COLO668 (cell line): Measurements from ENCODE around the gene LRMDA.

Experiments
- DNase-seq: peaks from one replicate; lab custom pipeline; 2025; ENCODE audit not compliant: unreplicated experiment; lab: John Stamatoyannopoulos, UW

Gene LRMDA

GRCh38 chr10:75531571-75532031, 100.2 kb downstream of the LRMDA start:
- no peak for DNase-seq

GRCh38 chr10:75532253-75532924, 101.0 kb downstream of the LRMDA start:
- DNase-seq = no peak

- DNase-seq = no peak
Observed at GRCh38 chr10:75538144-75538543, 106.7 kb downstream of the LRMDA start.

GRCh38 chr10:75538765-75539164, 107.3 kb downstream of the LRMDA start:
- no peak for DNase-seq

GRCh38 chr10:75540357-75540966, 109.0 kb downstream of the LRMDA start:
- DNase-seq = no peak

- DNase-seq = no peak
Observed at GRCh38 chr10:75540981-75541380, 109.6 kb downstream of the LRMDA start.

GRCh38 chr10:75541411-75541810, 110.0 kb downstream of the LRMDA start:
- DNase-seq = no peak

GRCh38 chr10:75542084-75542483, 110.7 kb downstream of the LRMDA start:
- no peak for DNase-seq

- no peak for DNase-seq
Observed at GRCh38 chr10:75542906-75543305, 111.5 kb downstream of the LRMDA start.

GRCh38 chr10:75544386-75544785, 113.0 kb downstream of the LRMDA start:
- DNase-seq = no peak

GRCh38 chr10:75544993-75545706, 113.7 kb downstream of the LRMDA start:
- DNase-seq = no peak

GRCh38 chr10:75546004-75546403, 114.6 kb downstream of the LRMDA start:
- DNase-seq = no peak

GRCh38 chr10:75547391-75548298, 116.2 kb downstream of the LRMDA start:
- no peak for DNase-seq

GRCh38 chr10:75548356-75548755, 116.9 kb downstream of the LRMDA start:
- DNase-seq = no peak

- no peak for DNase-seq
Observed at GRCh38 chr10:75550191-75550590, 118.8 kb downstream of the LRMDA start.

- DNase-seq = no peak
Observed at GRCh38 chr10:75552171-75552570, 120.7 kb downstream of the LRMDA start.

GRCh38 chr10:75553550-75553949, 122.1 kb downstream of the LRMDA start:
- no peak for DNase-seq

GRCh38 chr10:75555323-75555722, 123.9 kb downstream of the LRMDA start:
- DNase-seq = no peak

GRCh38 chr10:75556320-75556719, 124.9 kb downstream of the LRMDA start:
- DNase-seq = no peak

GRCh38 chr10:75565286-75566251, 134.1 kb downstream of the LRMDA start:
- DNase-seq = no peak
